Calu3 (cell line): ENCODE measurements around the gene SAFB2. TPM values are rescaled to one million over a fixed set of nuclear protein-coding genes. Genes with fewer than 3 reads are reported as not detected.

Experiments used
- BruUV-seq: library from RNA; stranded (reverse); fragments of 400-500 nt; replicated peaks from 2 replicates; lab custom pipeline; 2021; lab: Mats Ljungman, UMichigan
- CTCF ChIA-PET: fragments of 300-600 bp; sonication (Branson Sonifier 250); formaldehyde crosslinking; loops from one replicate; lab custom pipeline; 2022; ENCODE audit warnings: antibody characterized with exemption; lab: Charles Lee
- DNase-seq: peaks from one replicate; pipeline ENCODE4 v3.0.0; 2022
- H3K27ac Mint-ChIP-seq: one replicate; pipeline ENCODE4 v1.8.0; 2022; ENCODE audit warnings: mixed read lengths; ENCODE audit not compliant: unreplicated experiment
- H3K27me3 Mint-ChIP-seq: one replicate; pipeline ENCODE4 v1.8.0; 2022; ENCODE audit warnings: mixed read lengths; ENCODE audit not compliant: unreplicated experiment
- H3K36me3 Mint-ChIP-seq: one replicate; pipeline ENCODE4 v1.8.0; 2022; ENCODE audit warnings: mild to moderate bottlenecking, moderate library complexity, mixed read lengths; ENCODE audit not compliant: insufficient read depth, unreplicated experiment
- H3K4me1 Mint-ChIP-seq: one replicate; pipeline ENCODE4 v1.8.0; 2022; ENCODE audit warnings: mild to moderate bottlenecking, low read depth, mixed read lengths; ENCODE audit not compliant: unreplicated experiment
- H3K4me3 Mint-ChIP-seq: one replicate; pipeline ENCODE4 v1.8.0; 2022; ENCODE audit warnings: mild to moderate bottlenecking, low read depth, moderate library complexity, mixed read lengths; ENCODE audit not compliant: unreplicated experiment
- H3K9me3 Mint-ChIP-seq: one replicate; pipeline ENCODE4 v1.8.0; 2022; ENCODE audit warnings: low read depth, mixed read lengths; ENCODE audit not compliant: unreplicated experiment
- intact Hi-C: fragments of 100-400 bp; cut with micrococcal nuclease; formaldehyde crosslinking; loops from one replicate; pipeline ENCODE4 v1.10.0; 2022; ENCODE audit not compliant: unreplicated experiment
- total RNA-seq: library from RNA; stranded (reverse); gene quantifications from 2 replicates; pipeline ENCODE4 v1.2.3, GENCODE V29; 2022
- TF ChIP-seq, protein P1 (sequence below): fragments of 200-600 bp; IDR thresholded peaks from one replicate; pipeline ENCODE4 v1.8.0; 2022; ENCODE audit warnings: antibody characterized with exemption; ENCODE audit not compliant: unreplicated experiment

SAFB2 gene
- total RNA-seq, 1 experiment from 2014 or later = 71.7 TPM

DNA sequence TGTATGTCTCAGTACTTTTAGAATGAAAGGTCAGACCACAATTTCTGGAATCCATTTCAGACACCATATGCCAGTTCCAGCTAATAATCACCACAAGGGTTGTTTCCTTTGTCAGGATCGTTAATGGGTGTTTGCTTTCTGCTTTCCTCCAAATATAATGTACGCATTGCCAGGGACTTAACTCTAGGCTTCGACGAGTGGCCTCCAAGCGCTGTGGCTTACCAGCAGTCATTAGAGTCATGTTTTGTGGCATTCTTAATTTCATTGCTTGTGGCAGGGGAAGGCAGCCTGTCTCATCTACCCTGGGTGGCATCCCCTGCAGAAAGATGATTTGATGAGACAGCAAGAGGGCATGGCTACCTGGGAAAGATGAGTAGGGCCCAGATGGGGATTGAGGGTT is 22.8 kb upstream of the SAFB2 start:
- H3K27me3 Mint-ChIP-seq = no peaks in the 10 kb centered on the region
- CTCF ChIA-PET = no interaction called here
- TF ChIP-seq, protein P1, sequence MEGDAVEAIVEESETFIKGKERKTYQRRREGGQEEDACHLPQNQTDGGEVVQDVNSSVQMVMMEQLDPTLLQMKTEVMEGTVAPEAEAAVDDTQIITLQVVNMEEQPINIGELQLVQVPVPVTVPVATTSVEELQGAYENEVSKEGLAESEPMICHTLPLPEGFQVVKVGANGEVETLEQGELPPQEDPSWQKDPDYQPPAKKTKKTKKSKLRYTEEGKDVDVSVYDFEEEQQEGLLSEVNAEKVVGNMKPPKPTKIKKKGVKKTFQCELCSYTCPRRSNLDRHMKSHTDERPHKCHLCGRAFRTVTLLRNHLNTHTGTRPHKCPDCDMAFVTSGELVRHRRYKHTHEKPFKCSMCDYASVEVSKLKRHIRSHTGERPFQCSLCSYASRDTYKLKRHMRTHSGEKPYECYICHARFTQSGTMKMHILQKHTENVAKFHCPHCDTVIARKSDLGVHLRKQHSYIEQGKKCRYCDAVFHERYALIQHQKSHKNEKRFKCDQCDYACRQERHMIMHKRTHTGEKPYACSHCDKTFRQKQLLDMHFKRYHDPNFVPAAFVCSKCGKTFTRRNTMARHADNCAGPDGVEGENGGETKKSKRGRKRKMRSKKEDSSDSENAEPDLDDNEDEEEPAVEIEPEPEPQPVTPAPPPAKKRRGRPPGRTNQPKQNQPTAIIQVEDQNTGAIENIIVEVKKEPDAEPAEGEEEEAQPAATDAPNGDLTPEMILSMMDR = no peak
- no peak for DNase-seq
- H3K9me3 Mint-ChIP-seq = no peaks in the 10 kb centered on the region
- no TSS peak for BruUV-seq
- intact Hi-C loops = no loop called here
- H3K27ac Mint-ChIP-seq = no peak overlapping the region
- H3K4me3 Mint-ChIP-seq = no peak overlapping the region
- peaks cover 48% of the 10 kb centered on the region for H3K36me3 Mint-ChIP-seq
- peaks cover 7% of the 10 kb centered on the region for H3K4me1 Mint-ChIP-seq

DNA sequence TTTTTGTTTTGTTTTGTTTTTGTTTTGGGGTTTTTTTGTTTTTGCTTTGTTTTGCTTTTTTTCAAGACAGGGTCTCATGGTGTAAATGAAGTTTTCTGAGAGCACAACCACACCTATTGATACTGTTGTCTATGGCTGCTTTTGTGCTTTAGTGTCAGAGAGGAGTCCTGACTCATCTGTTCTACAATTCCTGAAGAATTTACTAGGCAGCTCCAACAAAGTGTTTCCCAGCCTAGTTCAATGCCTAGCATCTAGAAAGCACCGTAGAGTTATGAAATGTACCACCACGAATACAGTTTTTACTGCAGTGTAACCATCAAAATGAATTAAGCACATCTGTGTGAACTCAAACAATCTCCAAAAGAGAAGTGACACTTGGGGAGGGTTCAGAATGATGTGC is 21.5 kb upstream of the SAFB2 start:
- H3K27ac Mint-ChIP-seq = no peak overlapping the region
- no TSS peak for BruUV-seq
- peaks cover 51% of the 10 kb centered on the region for H3K36me3 Mint-ChIP-seq
- CTCF ChIA-PET = interaction anchor here (0.6 kb wide), 1 partner anchor 130 kb away, joined by 4 read pairs; no protein-coding TSS in a partner anchor
- H3K9me3 Mint-ChIP-seq = no peaks in the 10 kb centered on the region
- H3K4me3 Mint-ChIP-seq = no peak overlapping the region
- H3K27me3 Mint-ChIP-seq = no peaks in the 10 kb centered on the region
- DNase-seq = no peak
- TF ChIP-seq, protein P1 = no peak
- intact Hi-C loops = no loop called here
- H3K4me1 Mint-ChIP-seq = peaks cover 7% of the 10 kb centered on the region

DNA sequence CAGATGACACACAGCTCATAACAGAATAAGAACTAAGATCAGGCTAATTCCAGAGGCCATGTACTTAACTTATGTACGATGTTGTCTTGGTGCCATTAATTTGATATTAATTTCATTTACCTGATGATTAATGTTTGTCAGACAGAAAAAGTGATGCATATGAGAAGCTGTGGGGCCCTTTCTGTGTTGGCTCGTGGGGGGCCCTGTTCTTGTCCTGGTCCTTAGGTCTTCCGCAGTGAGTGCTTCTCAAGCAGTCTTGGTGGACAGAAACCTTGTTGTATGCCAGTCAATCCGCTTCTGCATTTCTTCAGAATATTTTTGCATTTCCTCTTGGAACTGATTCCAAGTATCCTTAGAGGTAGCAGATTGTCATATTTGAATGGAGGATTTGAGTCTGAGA is 20.5 kb upstream of the SAFB2 start:
- no peak overlapping the region for H3K27ac Mint-ChIP-seq
- BruUV-seq = no TSS peak
- TF ChIP-seq, protein P1 = no peak
- no peaks in the 10 kb centered on the region for H3K27me3 Mint-ChIP-seq
- DNase-seq = no peak
- CTCF ChIA-PET = interaction anchor here (0.7 kb wide), 1 partner anchor 173 kb away, joined by 3 read pairs; no protein-coding TSS in a partner anchor
- no peak overlapping the region for H3K4me3 Mint-ChIP-seq
- no peaks in the 10 kb centered on the region for H3K9me3 Mint-ChIP-seq
- intact Hi-C loops = no loop called here
- H3K36me3 Mint-ChIP-seq = peaks cover 46% of the 10 kb centered on the region
- peaks cover 7% of the 10 kb centered on the region for H3K4me1 Mint-ChIP-seq

DNA sequence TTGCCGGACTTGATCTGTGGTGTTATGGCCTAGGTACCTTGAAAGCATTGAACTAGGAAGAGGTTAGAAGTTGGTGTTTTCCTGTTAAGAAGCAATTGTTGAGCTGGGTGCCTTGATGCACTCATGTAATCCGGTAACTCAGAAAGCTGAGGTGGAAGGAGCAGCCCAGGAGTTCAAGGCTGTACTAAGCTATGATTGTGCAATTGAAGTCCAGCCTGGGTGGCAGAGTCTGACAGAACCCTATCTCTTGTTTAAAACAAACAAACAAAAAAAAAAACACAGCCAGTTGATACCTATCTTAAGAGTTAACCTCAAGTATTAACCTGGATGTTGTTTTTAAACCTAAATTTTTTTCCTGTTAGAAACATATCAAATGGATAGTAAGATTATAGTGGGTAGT is 19.6 kb upstream of the SAFB2 start:
- H3K4me3 Mint-ChIP-seq = no peak overlapping the region
- no TSS peak for BruUV-seq
- intact Hi-C loops = no loop called here
- DNase-seq = no peak
- peaks cover 44% of the 10 kb centered on the region for H3K36me3 Mint-ChIP-seq
- peaks cover 7% of the 10 kb centered on the region for H3K4me1 Mint-ChIP-seq
- TF ChIP-seq, protein P1 = no peak
- no peak overlapping the region for H3K27ac Mint-ChIP-seq
- CTCF ChIA-PET = no interaction called here
- H3K9me3 Mint-ChIP-seq = no peaks in the 10 kb centered on the region
- H3K27me3 Mint-ChIP-seq = no peaks in the 10 kb centered on the region
